Activated T-cell treated with anti-CD3 and anti-CD28 coated beads for 24 hours (primary cell): Measurements from ENCODE around the gene VAMP8.
A peak's percentile ranks its signal among the peaks of the same experiment; 100 is the strongest.
"Not testable (repeated sequence)": the region's sequence is repeated elsewhere in the genome, so short reads cannot be mapped to it uniquely, and the experiment has no call there.

Experiments used
- DNase-seq: peaks from one replicate; pipeline ENCODE4 v3.0.0-alpha.2; 2020; ENCODE audit warnings: low read depth

Gene VAMP8

GRCh38 chr2:85547089-85547858, 30.1 kb upstream of the VAMP8 start:
- no peak for DNase-seq

- DNase-seq: no peak
These were observed 29.4 kb upstream of the VAMP8 start for GRCh38 chr2:85547859-85548607.

DNA sequence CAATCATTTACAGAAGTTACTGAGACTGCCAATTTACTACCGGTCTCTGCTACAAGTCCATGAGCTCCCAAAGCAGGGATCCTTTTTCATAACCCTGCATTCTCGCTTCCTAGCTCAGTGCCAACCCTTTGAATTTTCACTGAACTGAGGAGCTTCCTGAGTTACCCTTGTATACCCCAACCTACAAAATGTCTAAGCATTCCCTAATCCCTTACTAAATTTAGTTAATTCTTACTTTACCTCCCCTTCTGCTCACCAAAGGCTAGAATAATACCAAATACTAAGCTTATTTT, 28.8 kb upstream of the VAMP8 start:
- DNase-seq: no peak

- no peak for DNase-seq
These were observed 28.3 kb upstream of the VAMP8 start for GRCh38 chr2:85549095-85549494.

DNA sequence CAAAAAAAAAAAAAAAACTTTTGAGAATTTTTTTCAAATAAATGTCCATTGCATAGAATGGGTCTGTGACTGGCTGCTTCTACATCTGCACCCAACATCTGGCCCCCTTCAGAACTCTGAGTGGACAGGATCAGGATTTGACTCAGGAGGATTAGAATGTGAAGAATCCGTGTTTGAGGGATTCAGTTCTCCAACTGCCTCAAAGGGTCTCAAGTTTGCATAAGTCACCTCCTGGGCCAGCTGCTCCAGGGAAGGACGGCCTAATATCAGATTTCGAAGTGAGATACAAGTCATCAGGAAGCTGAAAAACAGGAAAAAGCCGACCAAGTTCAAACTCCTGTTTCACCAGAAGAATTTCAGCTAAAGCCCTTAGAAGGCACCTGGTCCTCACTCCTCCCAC, 27.6 kb upstream of the VAMP8 start:
- no peak for DNase-seq

GRCh38 chr2:85550486-85550885, 26.9 kb upstream of the VAMP8 start:
- DNase-seq: no peak

GRCh38 chr2:85551698-85552678, 25.4 kb upstream of the VAMP8 start:
- DNase-seq: peak; percentile 82

DNA sequence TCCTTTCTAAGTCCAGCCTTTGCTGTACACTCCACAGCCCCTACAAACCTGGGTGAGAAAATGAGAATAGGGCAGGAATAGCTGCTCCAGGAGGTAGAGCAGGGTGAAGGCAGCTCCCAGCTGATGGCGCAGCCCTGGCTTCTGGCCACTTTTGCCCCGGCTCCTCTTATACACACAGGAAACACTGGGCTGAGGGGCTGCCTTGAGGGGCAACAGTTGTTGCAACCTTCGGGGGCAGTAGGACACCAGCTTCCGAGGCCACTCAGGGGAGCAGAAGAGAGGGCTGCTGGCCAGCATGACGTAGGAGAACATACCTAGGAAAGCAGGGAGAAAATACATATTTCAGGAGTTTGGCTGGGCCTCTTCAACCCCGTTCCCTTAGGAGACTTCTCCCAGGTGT, 24.2 kb upstream of the VAMP8 start:
- no peak for DNase-seq

DNA sequence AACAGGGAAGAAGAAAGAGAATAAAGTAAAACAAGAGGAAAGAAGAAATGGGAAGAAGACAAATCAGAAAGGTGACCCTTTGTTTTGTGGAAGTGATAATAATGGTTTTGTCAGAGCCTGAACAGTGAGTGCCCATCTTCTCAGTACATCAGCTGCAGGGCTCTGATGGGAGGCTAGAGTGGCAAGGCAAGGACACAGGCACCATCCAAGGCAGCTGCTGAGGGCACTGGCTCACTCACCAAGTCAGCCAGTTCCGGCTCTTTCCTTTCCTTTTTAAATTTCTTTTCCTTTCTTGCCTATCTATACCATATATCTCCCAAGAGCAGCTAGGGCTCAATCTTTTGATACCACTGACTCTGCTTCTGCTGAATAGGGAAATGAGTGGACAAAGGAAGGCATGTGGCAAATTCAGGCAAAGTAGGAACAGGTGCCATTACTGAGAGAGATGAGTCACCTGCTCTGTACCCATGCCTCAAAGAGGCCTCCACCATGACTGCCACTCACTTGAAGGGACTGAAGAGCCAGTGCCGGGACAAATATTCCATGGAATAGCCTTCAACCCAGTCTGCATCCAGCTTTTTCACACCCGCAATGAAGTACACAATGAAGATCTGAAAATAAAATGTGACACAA, 22.3 kb upstream of the VAMP8 start:
- DNase-seq: no peak

DNA sequence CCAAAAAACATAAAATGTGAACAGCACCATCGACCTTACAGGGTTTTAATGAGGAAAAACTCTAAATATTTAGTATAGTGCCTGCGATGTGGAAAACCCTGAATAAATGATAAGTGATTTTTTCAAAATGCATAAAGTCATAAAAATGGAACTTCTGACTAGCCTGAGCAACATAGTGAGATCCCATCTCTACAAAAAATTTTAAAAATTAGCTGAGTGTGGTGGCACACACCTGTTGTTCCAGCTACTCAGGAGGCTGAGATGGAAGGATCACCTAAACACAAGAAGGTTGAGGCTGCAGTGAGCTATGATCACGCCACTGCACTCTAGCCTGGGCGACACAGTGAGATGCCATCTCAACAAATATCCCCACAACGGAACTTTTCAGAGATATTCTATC, 20.3 kb upstream of the VAMP8 start:
- no peak for DNase-seq

DNA sequence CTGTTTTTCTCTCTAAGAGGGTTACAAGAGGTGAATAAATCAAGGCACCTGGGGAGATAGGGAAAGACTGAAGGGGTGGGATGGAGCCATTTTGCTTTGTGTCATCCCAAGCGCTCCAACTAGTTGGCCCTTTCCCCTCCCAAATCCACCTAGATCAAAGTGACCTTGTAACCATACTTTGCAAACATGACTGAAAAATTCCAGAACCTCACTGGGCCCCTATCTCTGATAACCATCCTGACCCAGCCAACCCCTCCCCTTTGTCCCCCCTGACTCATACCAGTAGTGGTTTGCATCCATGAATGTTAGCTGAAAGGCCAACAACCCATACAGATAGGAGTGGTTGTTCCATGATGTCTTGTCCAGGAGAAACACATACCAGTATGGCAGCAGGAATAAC, 19.2 kb upstream of the VAMP8 start:
- DNase-seq: no peak

- DNase-seq: not testable (repeated sequence)
These were observed 17.0 kb upstream of the VAMP8 start for GRCh38 chr2:85560403-85560726.

GRCh38 chr2:85560812-85561279, 16.5 kb upstream of the VAMP8 start:
- no peak for DNase-seq

DNA sequence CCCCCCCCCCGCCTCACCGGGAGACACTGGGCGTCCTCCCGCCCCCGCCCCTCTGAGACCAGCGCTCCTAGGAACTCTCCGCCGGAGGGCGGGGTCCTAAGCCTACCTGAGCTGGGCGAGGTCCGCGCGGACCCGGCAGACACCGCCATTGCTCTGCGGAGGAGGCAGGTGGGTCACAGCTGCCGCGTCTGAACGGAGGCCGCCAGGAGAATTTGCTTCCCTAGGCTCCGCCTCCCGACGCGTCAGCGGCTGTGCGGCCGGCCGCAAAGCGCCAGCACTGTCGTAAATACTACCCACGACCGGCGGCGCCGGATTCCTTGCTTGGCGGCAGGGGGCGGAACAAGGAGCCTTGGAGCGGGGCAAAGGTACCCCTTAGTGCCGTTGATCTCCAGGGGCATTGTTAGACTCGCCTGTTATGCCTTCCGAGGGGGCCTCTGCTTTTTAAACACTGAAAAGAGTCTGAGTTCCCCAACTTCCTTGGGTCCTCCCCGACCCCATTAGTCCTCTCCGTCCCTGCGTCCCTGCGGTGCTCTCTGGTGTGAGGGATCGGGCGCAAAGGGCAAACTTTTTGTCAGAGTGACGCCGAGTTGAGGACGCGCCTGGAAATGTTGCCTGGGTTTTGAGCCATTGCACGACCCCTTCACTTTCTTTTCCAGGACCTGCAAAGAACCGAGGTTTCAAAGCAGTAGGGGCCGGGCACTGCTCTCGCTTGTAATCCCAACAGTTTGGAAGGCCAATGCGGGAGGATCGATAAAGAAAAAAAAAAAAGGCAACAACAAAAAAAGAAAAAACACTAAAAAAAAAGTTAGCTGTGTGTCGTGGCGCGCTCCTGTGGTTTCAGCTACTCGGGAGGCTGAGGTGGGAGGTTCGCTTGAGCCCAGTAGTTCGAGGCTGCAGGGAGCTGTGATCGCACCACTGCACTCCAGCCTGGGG, 15.8 kb upstream of the VAMP8 start, which contains the start of gene GGCX:
GGCX (minus strand) TSS at position 214 of the 933 bp plus-strand sequence; CDS start at position 149, 65 bp downstream.
- peak; percentile 94 for DNase-seq

DNA sequence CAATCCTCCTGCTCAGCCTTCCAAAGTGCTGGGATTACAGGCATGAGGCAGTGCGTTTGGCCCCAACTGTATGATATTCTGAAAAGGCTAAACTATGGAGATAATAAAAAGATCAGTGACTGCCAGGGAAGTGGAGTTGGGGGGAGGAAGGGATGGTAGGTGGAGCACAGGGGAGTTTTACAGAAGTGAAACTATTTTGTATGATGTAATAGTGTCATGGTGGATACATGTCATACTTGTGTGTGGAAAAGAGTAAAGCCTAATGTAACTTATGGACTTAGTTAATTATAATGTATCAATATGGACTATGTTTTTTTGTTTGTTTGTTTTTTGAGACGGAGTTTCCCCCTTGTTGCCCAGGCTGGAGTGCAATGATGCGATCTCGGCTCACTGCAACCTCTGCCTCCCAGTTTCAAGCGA, 13.2 kb upstream of the VAMP8 start:
- DNase-seq: no peak

GRCh38 chr2:85566265-85566664, 11.1 kb upstream of the VAMP8 start:
- DNase-seq: no peak

DNA sequence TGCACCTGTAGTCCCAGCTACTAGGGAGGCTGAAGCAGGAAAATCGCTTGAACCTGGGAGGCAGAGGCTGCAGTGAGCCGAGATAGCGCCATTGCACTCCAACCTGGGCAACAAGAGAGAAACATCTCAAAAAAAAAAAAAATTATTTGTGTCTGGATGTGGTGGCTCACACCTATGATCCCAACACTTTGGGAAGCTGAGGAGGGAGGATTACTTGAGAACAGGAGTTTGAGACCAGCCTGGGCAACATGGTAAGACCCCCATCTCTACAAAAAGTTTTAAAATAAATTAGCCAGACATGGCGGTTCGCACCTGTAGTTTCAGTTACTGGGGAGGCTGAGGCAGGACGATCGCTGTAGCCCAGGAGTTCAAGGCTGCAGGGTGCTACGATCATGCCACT, 1.6 kb upstream of the VAMP8 start:
- DNase-seq: no peak

DNA sequence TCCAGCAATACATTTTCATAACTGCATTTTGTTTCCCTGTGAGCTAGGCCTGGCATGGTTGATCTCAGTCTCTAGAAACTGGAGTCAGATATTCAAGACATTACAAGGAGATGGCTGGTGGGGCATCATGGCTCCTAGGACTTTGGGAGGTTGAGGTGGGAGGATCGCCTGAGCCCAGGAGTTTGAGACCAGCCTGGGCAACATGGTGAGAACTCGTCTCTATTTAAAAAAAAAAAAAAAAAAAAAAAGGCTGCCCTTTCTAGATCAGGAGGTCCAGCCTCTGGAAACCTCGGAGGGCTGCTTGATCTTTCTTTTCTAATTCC, 362 bp upstream of the VAMP8 start:
- DNase-seq: no peak

GRCh38 chr2:85578243-85579180, 1.1 kb downstream of the VAMP8 start:
- no peak for DNase-seq
